ENCODE data around the gene HLA-DOB.

DNA sequence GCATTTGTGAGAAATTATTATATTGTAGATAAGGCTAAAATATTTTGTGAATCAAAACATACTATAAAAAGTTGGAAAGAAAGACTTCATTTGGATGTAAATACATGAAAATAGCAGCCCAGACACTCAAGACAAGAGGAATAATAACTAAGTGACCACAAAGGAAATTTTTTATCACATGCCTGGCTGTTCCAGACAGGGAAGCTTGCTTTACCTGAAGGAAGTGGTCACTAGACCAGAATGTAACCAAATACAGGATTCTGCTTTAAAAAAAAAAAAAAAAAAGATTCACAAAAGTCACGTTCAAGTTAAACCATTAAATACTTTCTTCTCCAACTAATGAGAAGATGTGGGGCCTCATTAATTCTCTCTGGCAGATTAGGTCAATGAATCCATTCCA, 44.1 kb downstream of the HLA-DOB start:
- TF ChIP-seq, protein P1, sequence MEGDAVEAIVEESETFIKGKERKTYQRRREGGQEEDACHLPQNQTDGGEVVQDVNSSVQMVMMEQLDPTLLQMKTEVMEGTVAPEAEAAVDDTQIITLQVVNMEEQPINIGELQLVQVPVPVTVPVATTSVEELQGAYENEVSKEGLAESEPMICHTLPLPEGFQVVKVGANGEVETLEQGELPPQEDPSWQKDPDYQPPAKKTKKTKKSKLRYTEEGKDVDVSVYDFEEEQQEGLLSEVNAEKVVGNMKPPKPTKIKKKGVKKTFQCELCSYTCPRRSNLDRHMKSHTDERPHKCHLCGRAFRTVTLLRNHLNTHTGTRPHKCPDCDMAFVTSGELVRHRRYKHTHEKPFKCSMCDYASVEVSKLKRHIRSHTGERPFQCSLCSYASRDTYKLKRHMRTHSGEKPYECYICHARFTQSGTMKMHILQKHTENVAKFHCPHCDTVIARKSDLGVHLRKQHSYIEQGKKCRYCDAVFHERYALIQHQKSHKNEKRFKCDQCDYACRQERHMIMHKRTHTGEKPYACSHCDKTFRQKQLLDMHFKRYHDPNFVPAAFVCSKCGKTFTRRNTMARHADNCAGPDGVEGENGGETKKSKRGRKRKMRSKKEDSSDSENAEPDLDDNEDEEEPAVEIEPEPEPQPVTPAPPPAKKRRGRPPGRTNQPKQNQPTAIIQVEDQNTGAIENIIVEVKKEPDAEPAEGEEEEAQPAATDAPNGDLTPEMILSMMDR (IDR thresholded peaks at IDR 0.05; ENCODE audit: insufficient read depth, low read depth, low read length), result no peak
- no peak for TF ChIP-seq EZH2 (IDR thresholded peaks at IDR 0.05; ENCODE audit: insufficient read depth, low read length)

Measured in astrocyte (in vitro differentiated cells and primary cell).